GM12892 (cell line): ENCODE results near the gene PAEP.

ENCODE experiments used
- POLR2A ChIP-seq: IDR thresholded peaks from 2 replicates; pipeline ENCODE4 v1.6.1; 2011; ENCODE audit warnings: low read depth, low read length, control low read depth
- POLR2AphosphoS5 ChIP-seq: IDR thresholded peaks from 2 replicates; pipeline ENCODE4 v1.6.1; 2011; ENCODE audit warnings: low read depth, low read length, control low read depth

DNA sequence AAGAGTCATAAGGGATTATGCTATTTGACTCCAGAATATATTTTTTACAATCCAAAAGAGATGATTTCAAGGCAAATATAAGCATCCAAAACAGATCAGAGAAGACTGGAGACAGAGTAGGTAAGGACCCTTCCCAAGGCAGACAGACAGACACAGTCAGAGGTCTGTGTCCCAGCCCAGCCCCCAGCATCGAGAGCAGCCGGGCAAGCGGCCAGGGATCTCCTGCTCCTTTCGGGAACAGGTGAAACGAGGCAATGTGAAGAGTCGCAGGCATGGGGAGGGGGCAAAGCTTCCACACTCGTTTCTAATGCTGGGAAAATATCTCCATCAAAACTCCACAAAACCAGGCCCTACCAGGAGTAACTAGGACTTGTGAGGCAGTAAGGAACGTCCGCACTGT, 5.8 kb downstream of the PAEP start:
- no peak for TF ChIP-seq POLR2AphosphoS5
- TF ChIP-seq POLR2A: no peak
